K562 (cell line): ENCODE measurements around the gene NBPF20. TPM values are rescaled to one million over a fixed set of nuclear protein-coding genes. Genes with fewer than 3 reads are reported as not detected.
"Not testable (repeated sequence)": the region's sequence is repeated elsewhere in the genome, so short reads cannot be mapped to it uniquely, and the experiment has no call there.

ENCODE experiments used
- CGGBP1 ChIP-seq: fragments of 250-450 bp; sonication (Bioruptor Pico); IDR thresholded peaks from 2 replicates; pipeline ENCODE4 v1.9.0; 2021; ENCODE audit warnings: mild to moderate bottlenecking
- CTCFL ChIP-seq: IDR thresholded peaks from 2 replicates; pipeline ENCODE4 v1.6.1; 2011; ENCODE audit warnings: borderline replicate concordance, low read depth, mild to moderate bottlenecking, moderate library complexity, low read length; ENCODE audit not compliant: insufficient read depth, poor library complexity, severe bottlenecking
- ELF2 ChIP-seq: fragments of 250-450 bp; sonication (Bioruptor Pico); IDR thresholded peaks from 2 replicates; pipeline ENCODE4 v1.5.0; 2021; ENCODE audit warnings: mild to moderate bottlenecking
- HDAC6 ChIP-seq: IDR thresholded peaks from 2 replicates; pipeline ENCODE4 v1.6.1; 2012; ENCODE audit warnings: low read depth, mild to moderate bottlenecking, control low read depth, inconsistent platforms, low read length, moderate library complexity
- NFE2 ChIP-seq: IDR thresholded peaks from 2 replicates; pipeline ENCODE4 v1.6.1; 2014; ENCODE audit warnings: antibody characterized with exemption, low read depth
- PBX2 ChIP-seq, 2 experiments: IDR thresholded peaks in 1 of 2; conservative IDR thresholded peaks in 1 of 2; 2 replicates each; pipeline ENCODE4 v1.6.1; 2016; ENCODE audit warnings: low read depth in 2 of 2, mild to moderate bottlenecking in 1 of 2, missing compliant biosample characterization in 1 of 2, missing genetic modification characterization in 1 of 2, moderate library complexity in 1 of 2
- PHB ChIP-seq: fragments of 250-450 bp; sonication (Bioruptor Pico); IDR thresholded peaks from 2 replicates; pipeline ENCODE4 v1.5.0; 2021
- PHF8 ChIP-seq: fragments of 200-600 bp; sonication (generic); IDR thresholded peaks from 2 replicates; pipeline ENCODE4 v1.6.1; 2012; ENCODE audit warnings: mixed run types, mild to moderate bottlenecking, inconsistent platforms, low read length, moderate library complexity, borderline replicate concordance
- SMAD1 ChIP-seq: fragments of 150-350 bp; IDR thresholded peaks from 2 replicates; pipeline ENCODE4 v1.6.1; 2014; ENCODE audit warnings: low read length, low read depth; ENCODE audit not compliant: partially characterized antibody
- TAF1 ChIP-seq: IDR thresholded peaks from 2 replicates; pipeline ENCODE4 v1.6.1; 2011; ENCODE audit warnings: mild to moderate bottlenecking, low read length, moderate library complexity; ENCODE audit not compliant: insufficient read depth, control insufficient read depth, severe bottlenecking; ENCODE audit errors: extremely low read depth
- ZBTB17 ChIP-seq: fragments of 450-650 bp; formaldehyde crosslinking; IDR thresholded peaks from 2 replicates; pipeline ENCODE4 v1.4.0; 2020; ENCODE audit warnings: mild to moderate bottlenecking
- ZBTB34 ChIP-seq: fragments of 250-450 bp; sonication (Bioruptor Pico); IDR thresholded peaks from 2 replicates; pipeline ENCODE4 v1.8.0; 2021; ENCODE audit warnings: mild to moderate bottlenecking, moderate library complexity
- ZEB2 ChIP-seq: fragments of 450-650 bp; IDR thresholded peaks from 2 replicates; pipeline ENCODE4 v1.6.1; 2016
- ZFP1 ChIP-seq: fragments of 450-650 bp; formaldehyde crosslinking; IDR thresholded peaks from 2 replicates; pipeline ENCODE4 v1.4.0; 2020; ENCODE audit warnings: mild to moderate bottlenecking, mixed read lengths
- ZFP36 ChIP-seq: fragments of 150-350 bp; IDR thresholded peaks from 2 replicates; pipeline ENCODE4 v1.6.1; 2018; ENCODE audit warnings: low read length, low read depth; ENCODE audit not compliant: partially characterized antibody
- ZFPM2 ChIP-seq: fragments of 250-450 bp; sonication (Bioruptor Pico); IDR thresholded peaks from 2 replicates; pipeline ENCODE4 v1.5.1; 2022; ENCODE audit warnings: mild to moderate bottlenecking
- ZNF655 ChIP-seq: fragments of 250-450 bp; sonication (Bioruptor Pico); IDR thresholded peaks from 2 replicates; pipeline ENCODE4 v1.5.0; 2021
- ZNF695 ChIP-seq: fragments of 450-650 bp; formaldehyde crosslinking; IDR thresholded peaks from 2 replicates; pipeline ENCODE4 v1.4.0; 2020; ENCODE audit warnings: mild to moderate bottlenecking, moderate library complexity
- polyA plus RNA-seq, 8 experiments: library from polyadenylated mRNA; depleted of rRNA in 4 of 8; stranded (reverse) in 5 of 8; unstranded in 3 of 8; fragments of >200 nt; fragmentation: Nextera tagmentation in 2 of 8; fragmentation: Illumina TruSeq in 1 of 8; extraction: Ambion mirVana in 2 of 8; extraction: Trizol in 1 of 8; gene quantifications; 2 replicates each; pipeline versions ENCODE4 v1.2.1 to v1.2.3, GENCODE V29; 2011 to 2014; ENCODE audit warnings: inconsistent platforms in 1 of 8, missing spikeins in 1 of 8
- total RNA-seq, 7 experiments: library from RNA; depleted of rRNA in 6 of 7; stranded (reverse); fragments of >200 nt in 6 of 7; fragmentation: Illumina TruSeq in 2 of 7; extraction: Trizol in 2 of 7; gene quantifications; 2 replicates each; pipeline versions ENCODE4 v1.2.1 to v1.2.3, GENCODE V29; 2011 to 2021; ENCODE audit warnings: low replicate concordance in 1 of 7
- TF ChIP-seq, protein P1 (sequence below): fragments of 250-450 bp; sonication (Bioruptor Pico); IDR thresholded peaks from 2 replicates; pipeline ENCODE4 v1.8.0; 2021; ENCODE audit warnings: moderate library complexity, mild to moderate bottlenecking, inconsistent platforms

Gene NBPF20
- total and polyA plus RNA-seq, 9 of the 15 experiments (the other 6 are each of a cell fraction or from before 2014, with no cell fraction given): 0.38 to 2.7 (median 1.00) TPM

- TF ChIP-seq CTCFL (peak; percentile 22), ZNF655 (CRISPR knock-in tag) (peak; percentile 82), NFE2 (peak; percentile 43), ZFP36 (peak; percentile 65), ELF2 (CRISPR knock-in tag) (peak; percentile 64; the same call in 1 of the 2 replicates), CGGBP1 (CRISPR knock-in tag) (peak; percentile 99), PHF8 (peak; percentile 31; the same call in 1 of the 2 replicates), TAF1 (peak; percentile 47), ZEB2 (peak; percentile 92), PBX2 (tag; conservative IDR thresholded peaks at IDR 0.05; ENCODE audit: low read depth) (peak; percentile 29; the same call in 1 of the 2 replicates), ZFP1 (peak; percentile 57; the same call in 1 of the 2 replicates), SMAD1 (peak; percentile 99), PHB (CRISPR knock-in tag) (peak; percentile 95), HDAC6 (peak; percentile 94), ZFPM2 (CRISPR knock-in tag) (peak; percentile 81; the same call in 1 of the 2 replicates), ZNF695 (CRISPR knock-in tag) (peak; percentile 81; the same call in 1 of the 2 replicates), ZBTB34 (CRISPR knock-in tag) (peak; percentile 48; the same call in 1 of the 2 replicates), ZBTB17 (peak; percentile 91)
- not testable (repeated sequence) for TF ChIP-seq PBX2 (CRISPR knock-in tag; IDR thresholded peaks at IDR 0.05; ENCODE audit: low read depth)
- TF ChIP-seq, protein P1, sequence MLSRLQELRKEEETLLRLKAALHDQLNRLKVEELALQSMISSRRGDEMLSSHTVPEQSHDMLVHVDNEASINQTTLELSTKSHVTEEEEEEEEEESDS: peak; percentile 88
Measured at GRCh38 chr1:145465405-145466144, 40.2 kb upstream of the NBPF20 start (continued).
